ENCODE measurements around the gene NDUFA6.

GRCh38 chr22:42069801-42070516 lies 20.6 kb downstream of the NDUFA6 start:
- no peak for TF ChIP-seq FOXK2 (IDR thresholded peaks at IDR 0.05)
- TF ChIP-seq TARDBP (IDR thresholded peaks at IDR 0.05): no peak
- no peak for TF ChIP-seq ARNT (IDR thresholded peaks at IDR 0.05)
- TF ChIP-seq FOXA1 (IDR thresholded peaks at IDR 0.05): no peak
- TF ChIP-seq ZNF384 (IDR thresholded peaks at IDR 0.05): no peak
- no peak for TF ChIP-seq NFRKB (IDR thresholded peaks at IDR 0.05)
- TF ChIP-seq BHLHE40 (IDR thresholded peaks at IDR 0.05; ENCODE audit: borderline replicate concordance): no peak

Measured in HEK293T (cell line).